ENCODE results near the gene GDI1.

DNA sequence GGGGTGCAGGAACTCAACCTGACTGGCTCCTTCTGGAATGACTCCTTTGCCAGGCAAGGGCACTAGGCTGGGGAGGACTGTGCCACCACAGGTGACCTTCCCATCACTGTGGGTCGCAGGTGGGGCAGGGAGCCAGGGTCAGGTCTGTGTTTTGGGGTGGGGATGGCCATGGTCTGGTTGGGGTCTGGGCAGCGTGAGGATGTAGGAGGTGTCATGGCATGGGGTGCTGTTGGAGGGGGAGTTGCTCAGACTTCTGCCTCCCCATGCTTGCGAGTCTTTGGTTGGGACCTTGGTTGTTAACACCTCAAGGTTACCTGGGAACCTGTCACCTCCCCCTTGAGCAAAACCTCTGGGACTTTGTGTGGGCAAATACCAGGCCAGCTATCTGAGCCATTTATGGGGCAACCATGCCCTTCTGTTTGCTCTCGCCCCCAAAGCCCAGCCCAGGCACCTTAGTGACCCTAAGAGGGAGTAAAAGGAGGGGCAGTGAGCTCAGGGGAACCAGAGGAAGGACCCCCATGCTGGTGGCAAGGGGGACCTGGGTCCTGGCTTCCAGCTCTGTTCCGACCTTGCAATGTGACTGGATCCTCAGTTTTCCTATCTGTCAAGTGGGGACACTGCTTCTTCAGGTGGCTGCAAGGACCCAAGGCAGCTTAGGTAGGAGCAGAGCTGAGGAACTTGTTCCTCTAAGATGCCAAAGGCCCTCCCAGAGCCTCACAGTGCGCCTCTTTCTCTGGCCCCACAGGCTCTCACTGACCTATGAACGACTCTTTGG is 2.4 kb upstream of the GDI1 start:
- TF ChIP-seq POLR2AphosphoS5 (IDR thresholded peaks at IDR 0.05; ENCODE audit: low read depth, low read length) (no peak), POLR2A (IDR thresholded peaks at IDR 0.05; ENCODE audit: low read depth, low read length) (no peak)
